Lower leg skin (tissue), 4 donors: ENCODE measurements around the gene TUBA1A. TPM values are rescaled to one million over a fixed set of nuclear protein-coding genes. Genes with fewer than 3 reads are reported as not detected.

ENCODE experiments used
- DNase-seq, 2 donors: peaks; one replicate each; pipeline ENCODE4 v3.0.0-alpha.2; 2019; ENCODE audit warnings: low spot score in 2 of 2
- H3K4me3 ChIP-seq: fragments of 200-600 bp; sonication (generic); 2 replicates; pipeline ENCODE4 v1.5.1; 2017; ENCODE audit warnings: mild to moderate bottlenecking, low read depth; ENCODE audit not compliant: poor library complexity, severe bottlenecking
- CTCF ChIP-seq, 3 donors: fragments of 450-650 bp; IDR thresholded peaks; one replicate each; pipeline ENCODE4 v1.5.1; 2016; ENCODE audit warnings: antibody characterized with exemption in 3 of 3, mild to moderate bottlenecking in 3 of 3, moderate library complexity in 2 of 3
- POLR2A ChIP-seq, 2 donors: fragments of 450-650 bp; IDR thresholded peaks; one replicate each; pipeline ENCODE4 v1.6.1; 2016 to 2017; ENCODE audit warnings: antibody characterized with exemption in 2 of 2, mild to moderate bottlenecking in 1 of 2, moderate library complexity in 1 of 2
- WGBS, 2 donors: methylation state at CpG; one replicate each; pipeline ENCODE4 v1.1.5; 2018; 5-methylcytosine and 5-hydroxymethylcytosine counted together
- intact Hi-C: fragments of 100-400 bp; cut with DNase I; formaldehyde crosslinking; loops from one replicate; pipeline ENCODE4 v1.15.0; 2023; ENCODE audit warnings: low total_unique reads
- total RNA-seq, 4 donors: library from RNA; depleted of rRNA; stranded (reverse); fragments of >200 nt; gene quantifications; one replicate each; pipeline ENCODE4 v1.1.0, GENCODE V29; 2016

TUBA1A gene
- total RNA-seq, 4 donors from 2014 or later: 68.0 to 137 (median 108) TPM

- H3K4me3 ChIP-seq: no peak overlapping the region
- WGBS, 2 donors: 82 to 87% methylated on average over 12 of the region's 12 CpGs
- intact Hi-C loops: no loop called here
- TF ChIP-seq POLR2A (IDR thresholded peaks at IDR 0.05) (no peak), CTCF (IDR thresholded peaks at IDR 0.05) (no peak)
- no peak for DNase-seq
Measured at GRCh38 chr12:49208676-49209075, 19.8 kb upstream of the TUBA1A start.

- intact Hi-C loops: no loop called here
- no peak for DNase-seq
- TF ChIP-seq POLR2A (IDR thresholded peaks at IDR 0.05): no peak
- no peak for TF ChIP-seq CTCF (IDR thresholded peaks at IDR 0.05)
- H3K4me3 ChIP-seq: no peak overlapping the region
- 53% methylated on average over 1 of the region's 1 CpG for WGBS, 2 donors
Measured at GRCh38 chr12:49208146-49208545, 19.3 kb upstream of the TUBA1A start.

GRCh38 chr12:49206389-49206788 is 17.5 kb upstream of the TUBA1A start:
- intact Hi-C loops: no loop called here
- no peak overlapping the region for H3K4me3 ChIP-seq
- TF ChIP-seq CTCF (IDR thresholded peaks at IDR 0.05) (no peak), POLR2A (IDR thresholded peaks at IDR 0.05) (no peak)

GRCh38 chr12:49201595-49202295 is 12.9 kb upstream of the TUBA1A start:
- DNase-seq: peak in 1 of 2 donors; percentile 17

More at GRCh38 chr12:49206389-49206788, 17.5 kb upstream of the TUBA1A start:
- DNase-seq: no peak

GRCh38 chr12:49200919-49201594 is 12.2 kb upstream of the TUBA1A start:
- intact Hi-C loops: no loop called here
- H3K4me3 ChIP-seq: no peak overlapping the region
- 5 to 7% methylated on average over 4 of the region's 4 CpGs for WGBS, 2 donors
- TF ChIP-seq CTCF (IDR thresholded peaks at IDR 0.05) (no peak), POLR2A (IDR thresholded peaks at IDR 0.05) (no peak)
- DNase-seq: no peak

More at GRCh38 chr12:49201595-49202295, 12.9 kb upstream of the TUBA1A start:
- intact Hi-C loops: no loop called here
- WGBS, 2 donors: 8 to 17% methylated on average over 4 of the region's 4 CpGs
- TF ChIP-seq CTCF (IDR thresholded peaks at IDR 0.05): no peak
- no peak overlapping the region for H3K4me3 ChIP-seq
